Neuronal stem cell (in vitro differentiated cells): ENCODE measurements around the gene ECPAS.
"Not testable (repeated sequence)": the region's sequence is repeated elsewhere in the genome, so short reads cannot be mapped to it uniquely, and the experiment has no call there.

Experiments used
- DNase-seq: peaks from one replicate; pipeline ENCODE4 v3.0.0-alpha.2; 2013; ENCODE audit warnings: low spot score
- H2AFZ ChIP-seq: one replicate; pipeline ENCODE4 v1.6.1; 2013; ENCODE audit warnings: mild to moderate bottlenecking, low read length, inconsistent platforms
- H2AK5ac ChIP-seq: 2 replicates; pipeline ENCODE4 v1.6.1; 2013; ENCODE audit warnings: low read depth, mild to moderate bottlenecking, inconsistent platforms, low read length, moderate library complexity, mixed read lengths
- H2BK120ac ChIP-seq: 2 replicates; pipeline ENCODE4 v1.6.1; 2013; ENCODE audit warnings: low read depth, mild to moderate bottlenecking, inconsistent platforms, low read length, moderate library complexity, mixed read lengths
- H2BK12ac ChIP-seq: one replicate; pipeline ENCODE4 v1.6.1; 2013; ENCODE audit warnings: low read length, inconsistent platforms
- H2BK15ac ChIP-seq: 2 replicates; pipeline ENCODE4 v1.6.1; 2013; ENCODE audit warnings: mild to moderate bottlenecking, low read length, inconsistent platforms, mixed read lengths
- H2BK5ac ChIP-seq: one replicate; pipeline ENCODE4 v1.6.1; 2013; ENCODE audit warnings: inconsistent platforms, mild to moderate bottlenecking, low read length, moderate library complexity
- H3K14ac ChIP-seq: one replicate; pipeline ENCODE4 v1.6.1; 2013; ENCODE audit warnings: low read length, inconsistent platforms
- H3K18ac ChIP-seq: 2 replicates; pipeline ENCODE4 v1.6.1; 2013; ENCODE audit warnings: low read length, inconsistent platforms
- H3K23ac ChIP-seq: 2 replicates; pipeline ENCODE4 v1.6.1; 2013; ENCODE audit warnings: low read depth, mild to moderate bottlenecking, mixed read lengths, low read length, inconsistent platforms; ENCODE audit not compliant: poor library complexity
- H3K27ac ChIP-seq: replicated peaks from 3 replicates; pipeline ENCODE4 v1.5.1; 2013; ENCODE audit warnings: low read length, inconsistent platforms
- H3K27me3 ChIP-seq, 3 experiments: 2 replicates each; pipeline ENCODE4 v1.6.1; 2013; ENCODE audit warnings: low read length in 3 of 3, mild to moderate bottlenecking in 2 of 3, inconsistent platforms in 1 of 3, low read depth in 1 of 3, mixed read lengths in 1 of 3, moderate library complexity in 1 of 3; ENCODE audit not compliant: control insufficient read depth in 3 of 3, insufficient read depth in 3 of 3
- H3K36me3 ChIP-seq, 2 donors: replicated peaks in 1 of 2; 2 replicates each; pipeline ENCODE4 v1.6.1; 2013; ENCODE audit warnings: low read length in 2 of 2; ENCODE audit not compliant: control insufficient read depth in 2 of 2, insufficient read depth in 2 of 2
- H3K4ac ChIP-seq: 2 replicates; pipeline ENCODE4 v1.6.1; 2013; ENCODE audit warnings: inconsistent platforms, mild to moderate bottlenecking, low read length, moderate library complexity
- H3K4me1 ChIP-seq, 2 donors: 1 replicate in 1 of 2; 2 replicates in 1 of 2; pipeline ENCODE4 v1.6.1; 2013; ENCODE audit warnings: low read length in 2 of 2, low read depth in 1 of 2; ENCODE audit not compliant: control insufficient read depth in 2 of 2, insufficient read depth in 1 of 2
- H3K4me2 ChIP-seq: one replicate; pipeline ENCODE4 v1.6.1; 2013; ENCODE audit warnings: mild to moderate bottlenecking, low read length, inconsistent platforms; ENCODE audit not compliant: insufficient read depth, poor library complexity, severe bottlenecking
- H3K4me3 ChIP-seq, 2 donors: 2 replicates each; pipeline ENCODE4 v1.5.1; 2013; ENCODE audit warnings: low read length in 2 of 2, mild to moderate bottlenecking in 2 of 2, inconsistent platforms in 1 of 2, moderate library complexity in 1 of 2
- H3K79me1 ChIP-seq: one replicate; pipeline ENCODE4 v1.6.1; 2013; ENCODE audit warnings: low read depth, mild to moderate bottlenecking, inconsistent platforms, low read length, moderate library complexity
- H3K9ac ChIP-seq: one replicate; pipeline ENCODE4 v1.6.1; 2013; ENCODE audit warnings: mild to moderate bottlenecking, low read depth, low read length, inconsistent platforms; ENCODE audit not compliant: poor library complexity
- H3K9me3 ChIP-seq, 2 donors: replicated peaks in 1 of 2; 2 replicates each; pipeline versions ENCODE3 to v1.6.1; 2013; ENCODE audit warnings: low read length in 2 of 2, mild to moderate bottlenecking in 2 of 2, inconsistent platforms in 1 of 2, low read depth in 1 of 2, mixed read lengths in 1 of 2, moderate library complexity in 1 of 2; ENCODE audit not compliant: control insufficient read depth in 2 of 2, insufficient read depth in 1 of 2
- H4K8ac ChIP-seq: one replicate; pipeline ENCODE4 v1.6.1; 2013; ENCODE audit warnings: low read depth, mild to moderate bottlenecking, inconsistent platforms, low read length, moderate library complexity
- H4K91ac ChIP-seq: one replicate; pipeline ENCODE4 v1.6.1; 2013; ENCODE audit warnings: low read length, low read depth, mild to moderate bottlenecking, inconsistent platforms; ENCODE audit not compliant: poor library complexity
- WGBS, 2 donors: extraction: QIAGEN DNeasy Blood & Tissue Kit; methylation state at CpG; one replicate each; pipeline ENCODE4 v1.1.7; 2013; ENCODE audit warnings: missing lambda C conversion rate in 2 of 2, mixed read lengths in 1 of 2; ENCODE audit not compliant: insufficient read length in 2 of 2, insufficient replicate concordance in 1 of 2; ENCODE audit errors: extremely low coverage in 2 of 2; 5-methylcytosine and 5-hydroxymethylcytosine counted together

Gene ECPAS

DNA sequence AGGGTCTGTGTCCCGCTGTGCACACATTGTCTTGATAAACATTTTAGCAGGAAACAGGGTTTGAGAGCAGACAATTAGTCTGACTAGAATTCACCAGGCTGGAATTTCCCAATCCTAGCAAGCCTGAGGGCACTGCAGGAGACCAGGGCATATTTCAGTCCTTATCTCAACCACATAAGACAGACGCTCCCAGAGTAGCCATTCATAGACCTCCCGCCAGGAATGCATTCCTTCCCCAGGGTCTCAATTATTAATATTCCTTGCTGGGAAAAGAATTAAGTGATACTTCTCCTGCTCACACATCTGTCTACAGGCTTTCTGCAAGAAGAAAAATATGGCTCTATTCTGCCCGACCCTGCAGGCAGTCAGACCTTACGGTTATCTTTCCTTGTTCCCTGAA, 82.7 kb downstream of the ECPAS start:
- H2BK12ac ChIP-seq, H3K14ac ChIP-seq, H2BK5ac ChIP-seq, H2AK5ac ChIP-seq, H3K4me3 ChIP-seq, H3K79me1 ChIP-seq, H2BK15ac ChIP-seq, H3K4ac ChIP-seq, H3K9ac ChIP-seq, DNase-seq, H3K27me3 ChIP-seq, H4K91ac ChIP-seq, H3K4me1 ChIP-seq, H3K18ac ChIP-seq, H3K4me2 ChIP-seq, H4K8ac ChIP-seq, H3K23ac ChIP-seq, H2AFZ ChIP-seq, H2BK120ac ChIP-seq, H3K27ac ChIP-seq: not testable (repeated sequence)
- WGBS, 2 donors, result no CpG with 5 or more reads among the region's 5 CpGs
- Histone ChIP-seq H3K36me3 (peaks cover 5 to 73% of the 10 kb centered on the region in 2 donors), H3K9me3 (peaks cover 2 to 45% of the 10 kb centered on the region in 2 donors)

DNA sequence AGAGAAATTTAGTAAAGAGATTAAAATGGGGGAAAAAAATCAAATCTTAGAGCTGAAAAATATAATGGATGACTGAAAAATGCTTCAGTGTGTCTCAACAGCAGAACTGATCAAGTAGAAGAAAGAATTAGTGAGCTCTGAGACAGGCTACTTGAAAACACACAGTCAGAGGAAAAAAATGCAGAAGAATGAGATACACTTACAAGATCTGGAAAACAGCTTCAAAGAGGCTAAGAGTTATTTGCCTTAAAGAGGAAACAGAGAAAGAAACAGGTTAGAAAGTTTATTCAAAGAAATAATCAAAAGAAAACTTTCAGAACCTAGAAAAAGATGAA, 83.7 kb downstream of the ECPAS start:
- H2AK5ac ChIP-seq, result no peak overlapping the region
- no peak overlapping the region for H3K4me3 ChIP-seq
- H3K4me1 ChIP-seq, result no peaks in the 10 kb centered on the region
- no peak for DNase-seq
- no peak overlapping the region for H3K23ac ChIP-seq
- H3K9me3 ChIP-seq, result peaks cover 2 to 38% of the 10 kb centered on the region in 2 donors
- no peak overlapping the region for H3K14ac ChIP-seq
- H3K4ac ChIP-seq, result no peak overlapping the region
- H3K4me2 ChIP-seq, result no peak overlapping the region
- H3K27me3 ChIP-seq, result no peaks in the 10 kb centered on the region
- H4K8ac ChIP-seq, result no peak overlapping the region
- no peak overlapping the region for H2AFZ ChIP-seq
- H3K79me1 ChIP-seq, result peaks cover 2% of the 10 kb centered on the region
- H3K18ac ChIP-seq, result no peak overlapping the region
- H2BK5ac ChIP-seq, result no peak overlapping the region
- H3K27ac ChIP-seq, result no peak overlapping the region
- H2BK12ac ChIP-seq, result no peak overlapping the region
- no peak overlapping the region for H2BK15ac ChIP-seq
- H3K36me3 ChIP-seq, result peaks cover 5 to 73% of the 10 kb centered on the region in 2 donors
- H2BK120ac ChIP-seq, result no peak overlapping the region
- no peak overlapping the region for H3K9ac ChIP-seq
- no peak overlapping the region for H4K91ac ChIP-seq

DNA sequence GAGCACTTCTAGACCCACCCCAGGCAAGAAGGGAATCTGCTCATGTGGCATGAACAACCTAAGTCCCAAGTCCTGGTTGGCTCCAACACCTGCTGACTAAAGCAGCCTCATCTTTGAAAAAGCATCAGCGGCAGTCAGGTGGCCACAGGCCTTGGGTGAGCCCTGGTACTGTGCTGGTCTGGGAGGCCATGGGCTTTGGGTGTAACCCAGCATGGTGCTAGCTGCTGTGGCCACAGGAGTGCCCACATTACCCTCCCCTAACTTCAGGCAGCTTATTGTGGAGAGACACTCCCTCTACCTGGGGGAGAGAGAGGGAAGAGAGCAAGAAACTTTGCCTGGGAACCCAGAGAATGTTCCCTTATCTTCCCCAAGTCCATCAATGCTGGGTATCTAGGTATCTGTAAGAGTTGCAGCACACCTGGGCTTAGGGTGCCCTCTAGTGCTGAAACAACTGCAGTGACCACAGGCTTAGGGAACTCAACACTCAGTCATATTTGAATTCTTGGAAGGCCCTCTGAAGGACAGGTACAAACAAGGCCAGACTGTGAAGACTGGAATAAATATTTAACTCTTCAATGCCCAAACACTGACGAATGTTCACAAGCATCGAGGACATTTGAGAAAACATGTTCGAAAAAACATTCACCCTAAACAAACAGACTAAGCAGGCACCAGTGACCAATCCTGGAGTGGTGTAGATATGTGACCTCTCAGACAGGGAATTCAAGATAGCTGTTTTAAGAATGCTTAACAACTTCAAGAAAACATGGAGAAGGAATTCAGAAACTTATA, 84.2 kb downstream of the ECPAS start:
- no peak overlapping the region for H2AFZ ChIP-seq
- no CpG with 5 or more reads among the region's 4 CpGs for WGBS, 2 donors
- no peak overlapping the region for H3K27ac ChIP-seq
- H4K91ac ChIP-seq, result no peak overlapping the region
- no peaks in the 10 kb centered on the region for H3K4me1 ChIP-seq
- no peak overlapping the region for H2BK15ac ChIP-seq
- H2BK120ac ChIP-seq, result no peak overlapping the region
- H3K36me3 ChIP-seq, result peaks cover 7 to 73% of the 10 kb centered on the region in 2 donors
- no peak overlapping the region for H3K4ac ChIP-seq
- H2BK5ac ChIP-seq, result no peak overlapping the region
- H3K14ac ChIP-seq, result no peak overlapping the region
- no peak overlapping the region for H2AK5ac ChIP-seq
- peaks cover 2% of the 10 kb centered on the region for H3K79me1 ChIP-seq
- no peaks in the 10 kb centered on the region for H3K27me3 ChIP-seq
- DNase-seq, result no peak
- no peak overlapping the region for H3K9ac ChIP-seq
- no peak overlapping the region for H3K18ac ChIP-seq
- peaks cover 2 to 38% of the 10 kb centered on the region in 2 donors for H3K9me3 ChIP-seq
- H2BK12ac ChIP-seq, result no peak overlapping the region
- H4K8ac ChIP-seq, result no peak overlapping the region
- H3K4me3 ChIP-seq, result peak overlapping the region in 1 of 2 donors; percentile 32
- no peak overlapping the region for H3K23ac ChIP-seq
- no peak overlapping the region for H3K4me2 ChIP-seq

GRCh38 chr9:111399211-111399739, 84.9 kb downstream of the ECPAS start:
- Histone ChIP-seq H4K8ac (no peak overlapping the region), H2BK120ac (no peak overlapping the region), H2AK5ac (no peak overlapping the region), H3K9ac (no peak overlapping the region), H3K23ac (no peak overlapping the region), H2BK15ac (no peak overlapping the region), H3K18ac (no peak overlapping the region), H2BK5ac (no peak overlapping the region), H3K4ac (no peak overlapping the region), H4K91ac (no peak overlapping the region), H3K4me3 (no peak overlapping the region), H3K27ac (no peak overlapping the region), H3K4me1 (no peaks in the 10 kb centered on the region), H3K4me2 (no peak overlapping the region), H3K9me3 (peaks cover under 1 to 36% of the 10 kb centered on the region in 2 donors), H3K36me3 (peaks cover 5 to 76% of the 10 kb centered on the region in 2 donors), H3K14ac (no peak overlapping the region), H3K27me3 (no peaks in the 10 kb centered on the region), H3K79me1 (peaks cover under 1% of the 10 kb centered on the region), H2BK12ac (no peak overlapping the region), H2AFZ (no peak overlapping the region)
- no CpG with 5 or more reads among the region's 4 CpGs for WGBS, 2 donors
- no peak for DNase-seq
